GM18499 (cell line): Measurements from ENCODE around the gene C1orf53.

Experiments used
- ATAC-seq: cut with Tn5 transposase; IDR thresholded peaks from one replicate; pipeline ENCODE4 v1.9.1; 2021; ENCODE audit warnings: moderate number of reproducible peaks; ENCODE audit not compliant: insufficient read depth, unreplicated experiment

Gene C1orf53

DNA sequence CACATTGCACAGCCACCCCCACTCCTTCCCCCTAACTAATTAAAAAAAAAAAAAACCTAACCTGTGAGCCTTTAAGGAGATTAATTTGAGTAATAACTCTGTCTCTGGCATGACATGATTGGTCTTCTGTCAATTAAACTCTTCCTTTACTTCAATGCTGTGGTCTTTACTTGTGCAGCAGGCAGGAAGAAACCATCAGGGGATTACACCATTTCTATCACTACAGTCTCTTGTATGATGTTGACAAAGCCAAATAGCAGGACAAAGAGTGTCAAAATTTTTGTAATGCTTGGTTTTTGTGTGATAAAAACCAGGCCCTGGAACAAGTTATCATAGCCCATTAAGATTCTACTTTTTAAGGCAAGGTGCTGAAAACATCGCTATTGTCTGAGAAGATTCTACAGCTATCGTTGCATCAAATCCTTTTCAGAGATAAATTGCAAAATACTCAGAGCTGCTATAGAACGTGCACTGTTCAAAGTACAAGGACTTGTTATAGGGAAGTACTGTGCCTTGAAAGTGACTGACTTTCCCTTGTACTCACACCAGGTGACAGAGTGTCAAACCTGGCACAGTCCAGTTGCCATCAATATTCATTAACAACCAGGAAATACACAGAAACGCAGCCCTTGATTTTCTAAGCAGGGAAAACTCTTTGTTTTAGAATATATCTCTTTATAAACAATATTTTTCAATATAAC lies 52.4 kb downstream of the C1orf53 start:
- ATAC-seq: no peak

DNA sequence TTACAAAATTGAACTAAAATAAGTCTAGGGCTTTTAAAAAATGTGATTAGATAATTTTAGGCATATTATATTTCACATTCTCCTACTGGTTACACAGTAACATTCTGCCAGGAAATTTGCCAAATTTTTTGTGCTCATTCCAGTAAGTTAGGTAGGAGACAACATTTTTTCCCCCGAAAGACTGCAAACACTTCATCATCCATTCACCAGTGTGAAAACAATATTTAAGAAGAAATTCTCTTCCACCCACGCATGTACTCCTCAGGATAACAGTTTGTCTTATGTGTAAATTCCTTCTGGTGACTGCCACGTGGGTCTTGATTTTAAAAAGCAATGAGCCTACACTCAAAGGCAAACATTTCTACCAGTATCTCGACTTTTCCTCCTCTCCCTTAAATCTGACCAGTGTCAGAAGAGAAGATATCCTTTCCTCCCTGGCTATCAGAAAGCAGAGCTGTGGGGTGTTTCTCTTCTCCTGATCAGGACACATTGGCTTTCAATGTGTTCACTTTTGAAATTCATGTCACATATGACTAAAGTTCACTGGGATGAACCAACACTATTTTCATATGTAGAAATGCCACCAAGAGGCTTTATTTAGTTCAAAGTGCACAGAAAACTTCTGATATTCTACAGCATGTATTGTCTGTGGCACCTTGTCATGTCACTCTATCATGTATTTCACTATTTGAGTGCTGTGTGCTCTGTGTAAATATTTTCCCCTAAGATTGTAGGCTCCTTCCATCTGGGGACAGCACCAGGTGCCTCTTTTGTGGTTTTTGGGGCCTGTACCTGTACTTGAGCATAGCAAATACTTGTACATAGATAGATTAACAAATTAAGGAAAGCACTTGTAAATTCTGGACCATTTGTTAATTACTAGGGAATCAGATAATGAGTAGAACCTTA lies 53.3 kb downstream of the C1orf53 start:
- ATAC-seq: no peak
